ENCODE results near the gene SYNE4. TPM values are rescaled to one million over a fixed set of nuclear protein-coding genes. Genes with fewer than 3 reads are reported as not detected.

SYNE4 gene
- total RNA-seq, 1 donor, result not detected

DNA sequence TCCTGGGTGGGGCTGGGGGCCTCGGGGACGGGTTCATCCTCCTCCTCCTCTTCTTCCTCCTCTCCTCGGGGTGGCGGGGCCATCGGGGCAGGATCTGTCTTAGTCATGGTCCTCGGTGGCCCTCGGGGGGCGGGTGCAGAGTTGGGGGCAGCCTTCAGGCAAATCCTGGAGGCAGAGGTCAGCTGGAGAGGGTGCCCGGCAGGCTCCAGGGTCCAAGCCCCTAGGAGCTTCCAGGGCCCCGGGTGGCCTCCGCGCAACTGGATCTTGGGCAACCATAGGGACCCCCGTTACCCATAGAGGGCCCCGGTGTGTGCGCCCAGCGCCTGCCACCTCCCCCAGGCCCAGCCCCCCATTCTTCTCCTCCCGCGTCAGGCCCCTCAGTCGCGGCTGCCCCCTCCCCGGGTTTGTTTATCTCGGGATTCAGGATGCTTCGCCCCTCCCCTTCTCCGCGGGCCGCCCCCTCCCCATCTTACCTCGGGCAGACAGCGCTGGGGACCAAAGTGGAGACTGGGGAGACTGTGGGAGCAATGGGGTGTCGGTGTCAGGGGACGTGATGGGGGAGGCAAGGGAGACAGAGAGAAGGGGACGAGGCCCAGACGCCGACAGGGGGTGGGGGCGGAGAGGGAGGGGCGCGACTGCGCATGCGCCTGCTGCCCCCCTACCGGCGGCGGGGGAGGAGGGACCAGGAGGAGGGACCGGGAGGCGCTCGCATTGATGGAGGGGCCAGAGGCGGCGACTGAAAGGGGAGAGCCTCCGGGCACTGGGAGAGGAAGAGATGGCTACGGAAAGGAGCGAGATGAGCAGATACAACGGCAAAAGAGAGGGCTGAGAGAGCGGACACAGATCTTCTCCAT lies 23.9 kb upstream of the SYNE4 start, which contains the start of gene CLIP3:
CLIP3 (minus strand) TSS at position 623 of the 854 bp plus-strand sequence; CDS start at position 107, 516 bp downstream.
- peak; percentile 60 for DNase-seq (ENCODE audit: low read depth)
- TF ChIP-seq, protein P1, sequence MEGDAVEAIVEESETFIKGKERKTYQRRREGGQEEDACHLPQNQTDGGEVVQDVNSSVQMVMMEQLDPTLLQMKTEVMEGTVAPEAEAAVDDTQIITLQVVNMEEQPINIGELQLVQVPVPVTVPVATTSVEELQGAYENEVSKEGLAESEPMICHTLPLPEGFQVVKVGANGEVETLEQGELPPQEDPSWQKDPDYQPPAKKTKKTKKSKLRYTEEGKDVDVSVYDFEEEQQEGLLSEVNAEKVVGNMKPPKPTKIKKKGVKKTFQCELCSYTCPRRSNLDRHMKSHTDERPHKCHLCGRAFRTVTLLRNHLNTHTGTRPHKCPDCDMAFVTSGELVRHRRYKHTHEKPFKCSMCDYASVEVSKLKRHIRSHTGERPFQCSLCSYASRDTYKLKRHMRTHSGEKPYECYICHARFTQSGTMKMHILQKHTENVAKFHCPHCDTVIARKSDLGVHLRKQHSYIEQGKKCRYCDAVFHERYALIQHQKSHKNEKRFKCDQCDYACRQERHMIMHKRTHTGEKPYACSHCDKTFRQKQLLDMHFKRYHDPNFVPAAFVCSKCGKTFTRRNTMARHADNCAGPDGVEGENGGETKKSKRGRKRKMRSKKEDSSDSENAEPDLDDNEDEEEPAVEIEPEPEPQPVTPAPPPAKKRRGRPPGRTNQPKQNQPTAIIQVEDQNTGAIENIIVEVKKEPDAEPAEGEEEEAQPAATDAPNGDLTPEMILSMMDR (IDR thresholded peaks at IDR 0.05; ENCODE audit: insufficient read depth, low read depth, low read length), result no peak
- peak within 1 kb of the TSS; percentile 85 for H3K4me3 ChIP-seq (ENCODE audit: low read depth, low read length)

DNA sequence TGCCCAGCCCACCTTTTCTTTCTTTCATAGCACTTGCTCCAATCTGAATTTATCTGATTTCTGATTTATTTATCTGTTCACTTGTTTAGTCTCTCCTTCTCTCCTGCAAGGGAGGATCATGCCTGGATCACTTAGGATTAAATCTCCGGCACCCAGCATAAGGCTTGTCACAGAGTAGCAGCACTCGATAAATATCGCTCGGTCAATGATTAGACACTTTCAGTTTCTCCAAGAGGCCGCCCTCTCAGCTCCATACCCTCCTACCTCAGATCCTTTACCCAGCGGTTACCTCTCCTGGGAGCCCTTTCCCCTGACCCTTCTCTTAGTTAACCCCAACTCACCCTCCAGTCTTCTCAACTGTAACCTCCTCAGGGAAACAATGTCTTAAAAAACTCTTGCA lies 22.7 kb upstream of the SYNE4 start:
- no peak overlapping the region for H3K4me3 ChIP-seq (ENCODE audit: low read depth, low read length)
- DNase-seq (ENCODE audit: low read depth), result no peak
- TF ChIP-seq, protein P1 (IDR thresholded peaks at IDR 0.05; ENCODE audit: insufficient read depth, low read depth, low read length), result no peak

DNA sequence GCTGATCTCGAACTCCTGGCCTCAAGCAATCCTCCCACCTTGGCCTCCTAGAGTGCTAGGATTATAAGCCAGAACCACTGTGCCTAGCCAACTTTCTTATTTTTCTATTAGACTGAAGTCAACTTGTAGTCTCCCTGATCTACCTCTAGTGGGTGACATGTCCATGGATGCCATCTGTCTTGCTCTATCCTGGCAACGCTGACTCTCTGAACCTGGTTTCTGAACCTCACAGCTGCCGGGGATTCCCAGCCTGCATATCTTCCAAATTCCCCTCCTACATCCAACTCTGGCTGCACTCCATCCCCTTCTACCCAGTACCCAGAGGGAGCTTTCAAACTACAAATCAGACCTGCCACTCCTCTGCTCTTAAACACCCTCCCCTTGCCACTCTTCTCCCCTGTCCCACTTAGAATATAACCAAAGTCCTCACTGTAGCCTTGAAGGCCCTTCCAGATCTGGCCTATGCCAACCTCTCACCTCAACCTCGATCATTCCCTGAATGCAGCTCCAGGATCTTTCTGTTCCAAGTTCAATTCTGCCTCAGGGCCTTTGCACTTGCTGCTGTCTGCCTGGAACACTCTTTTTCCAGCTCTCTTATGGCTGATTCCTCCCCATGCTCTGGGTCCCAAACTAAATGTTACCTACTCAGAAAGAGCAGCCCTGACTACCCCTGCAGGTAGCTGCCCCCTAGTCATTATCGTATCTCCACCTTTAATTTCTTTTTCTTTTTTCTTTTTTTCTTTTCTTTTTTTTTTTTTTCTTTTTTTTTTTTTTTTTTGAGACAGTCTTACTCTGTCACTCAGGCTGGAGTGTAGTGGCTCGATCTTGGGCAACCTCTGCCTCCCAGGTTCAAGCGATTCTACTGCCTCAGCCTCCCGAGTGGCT lies 21.9 kb upstream of the SYNE4 start:
- TF ChIP-seq, protein P1 (IDR thresholded peaks at IDR 0.05; ENCODE audit: insufficient read depth, low read depth, low read length), result peak; percentile 29
- no peak overlapping the region for H3K4me3 ChIP-seq (ENCODE audit: low read depth, low read length)
- DNase-seq (ENCODE audit: low read depth), result peak; percentile 25

DNA sequence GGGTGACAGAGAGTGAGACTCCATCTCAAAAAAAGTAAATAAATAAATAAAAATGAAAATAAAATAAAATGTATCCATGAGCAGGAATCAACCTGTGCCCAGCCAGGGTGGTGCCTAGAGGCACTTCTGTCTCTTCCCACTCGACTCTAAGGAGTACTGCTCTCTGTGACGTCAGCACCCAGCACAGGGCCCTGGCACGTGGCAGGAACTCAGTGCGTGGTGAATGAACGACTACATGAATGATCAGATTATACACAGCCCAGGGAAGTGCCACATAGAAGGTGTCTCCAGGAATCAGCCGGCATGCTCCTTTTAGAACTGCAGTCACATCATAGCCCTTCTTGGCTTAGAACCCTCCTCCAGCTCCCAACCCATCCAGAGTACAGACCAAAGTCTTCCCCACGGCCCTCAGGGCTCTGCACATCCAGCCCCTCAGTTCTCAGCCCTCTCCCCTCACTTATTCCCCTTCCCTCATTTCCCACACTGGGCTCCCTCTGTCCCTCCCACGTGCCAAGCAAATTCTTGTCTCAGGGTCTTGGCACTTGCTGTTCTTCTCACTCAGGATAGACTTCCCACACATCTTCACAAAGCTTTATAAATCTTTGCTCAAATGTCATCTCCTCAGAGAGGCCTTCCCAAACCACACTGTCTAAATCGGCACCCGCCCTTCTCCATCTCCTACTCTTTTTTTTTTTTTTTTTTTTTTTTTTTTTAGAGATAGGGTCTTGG lies 19.9 kb upstream of the SYNE4 start:
- DNase-seq (ENCODE audit: low read depth), result no peak
- TF ChIP-seq, protein P1 (IDR thresholded peaks at IDR 0.05; ENCODE audit: insufficient read depth, low read depth, low read length), result no peak
- H3K4me3 ChIP-seq (ENCODE audit: low read depth, low read length), result no peak overlapping the region

DNA sequence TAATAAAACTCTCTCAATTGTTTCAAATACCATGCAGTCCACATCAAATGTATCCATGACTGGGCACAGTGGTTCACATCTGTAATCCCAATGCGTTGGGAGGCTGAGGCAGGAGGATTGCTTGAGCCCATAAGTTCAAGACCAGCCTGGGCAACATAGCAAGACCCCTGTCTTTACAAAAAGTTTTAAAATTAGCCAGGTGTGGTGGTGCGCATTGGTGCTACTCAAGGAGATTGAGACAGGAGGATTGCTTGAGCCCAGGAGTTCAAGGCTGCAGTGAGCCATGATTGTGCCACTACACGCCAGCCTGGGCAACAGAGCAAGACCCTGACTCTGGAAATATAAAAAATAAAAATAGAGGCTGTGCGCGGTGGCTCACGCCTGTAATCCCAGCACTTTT lies 19.1 kb upstream of the SYNE4 start:
- H3K4me3 ChIP-seq (ENCODE audit: low read depth, low read length), result no peak overlapping the region
- TF ChIP-seq, protein P1 (IDR thresholded peaks at IDR 0.05; ENCODE audit: insufficient read depth, low read depth, low read length), result no peak
- DNase-seq (ENCODE audit: low read depth), result no peak

Data from fibroblast of villous mesenchyme (primary cell).